ENCODE data around the gene SLC2A9.
"Not testable (repeated sequence)": the region's sequence is repeated elsewhere in the genome, so short reads cannot be mapped to it uniquely, and the experiment has no call there.

SLC2A9 gene

GRCh38 chr4:9913846-9914245 lies 107.5 kb downstream of the SLC2A9 start:
- H3K4me3 ChIP-seq, result no peak overlapping the region
- H3K27ac ChIP-seq, result no peak overlapping the region

GRCh38 chr4:9906996-9907395 lies 114.3 kb downstream of the SLC2A9 start:
- Histone ChIP-seq H3K4me3 (no peak overlapping the region), H3K27ac (no peak overlapping the region)

- Histone ChIP-seq H3K4me3 (no peak overlapping the region), H3K27ac (no peak overlapping the region)
Measured at GRCh38 chr4:9904976-9905587, 116.2 kb downstream of the SLC2A9 start.

- Histone ChIP-seq H3K4me3 (no peak overlapping the region), H3K27ac (no peak overlapping the region)
Measured at GRCh38 chr4:9903317-9903716, 118.0 kb downstream of the SLC2A9 start.

- H3K4me3 ChIP-seq, result no peak overlapping the region
Measured at GRCh38 chr4:9901257-9901656, 120.0 kb downstream of the SLC2A9 start.

GRCh38 chr4:9900633-9901032 lies 120.7 kb downstream of the SLC2A9 start:
- H3K27ac ChIP-seq, H3K4me3 ChIP-seq: not testable (repeated sequence)

More at GRCh38 chr4:9901257-9901656, 120.0 kb downstream of the SLC2A9 start:
- H3K27ac ChIP-seq, result no peak overlapping the region

- Histone ChIP-seq H3K4me3 (no peak overlapping the region), H3K27ac (no peak overlapping the region)
Measured at GRCh38 chr4:9899306-9900055, 121.8 kb downstream of the SLC2A9 start.

GRCh38 chr4:9898596-9899305 lies 122.5 kb downstream of the SLC2A9 start:
- Histone ChIP-seq H3K27ac (no peak overlapping the region), H3K4me3 (no peak overlapping the region)

GRCh38 chr4:9895333-9895705 lies 126.0 kb downstream of the SLC2A9 start:
- no peak overlapping the region for H3K27ac ChIP-seq
- H3K4me3 ChIP-seq, result no peak overlapping the region

- H3K4me3 ChIP-seq, result no peak overlapping the region
- no peak overlapping the region for H3K27ac ChIP-seq
Measured at GRCh38 chr4:9894644-9895332, 126.5 kb downstream of the SLC2A9 start.

- H3K27ac ChIP-seq, result no peak overlapping the region
- H3K4me3 ChIP-seq, result no peak overlapping the region
Measured at GRCh38 chr4:9893329-9894108, 127.8 kb downstream of the SLC2A9 start.

GRCh38 chr4:9891740-9892139 lies 129.6 kb downstream of the SLC2A9 start:
- no peak overlapping the region for H3K4me3 ChIP-seq
- H3K27ac ChIP-seq, result no peak overlapping the region

- no peak overlapping the region for H3K4me3 ChIP-seq
- no peak overlapping the region for H3K27ac ChIP-seq
Measured at GRCh38 chr4:9891056-9891455, 130.2 kb downstream of the SLC2A9 start.

GRCh38 chr4:9889306-9889705 lies 132.0 kb downstream of the SLC2A9 start:
- Histone ChIP-seq H3K27ac (no peak overlapping the region), H3K4me3 (no peak overlapping the region)

GRCh38 chr4:9885958-9886357 lies 135.3 kb downstream of the SLC2A9 start:
- no peak overlapping the region for H3K4me3 ChIP-seq

GRCh38 chr4:9880406-9881197 lies 140.7 kb downstream of the SLC2A9 start:
- H3K27ac ChIP-seq, result peak overlapping the region in 1 of 21 experiments; percentile 45
- H3K4me3 ChIP-seq, result no peak overlapping the region

More at GRCh38 chr4:9885958-9886357, 135.3 kb downstream of the SLC2A9 start:
- H3K27ac ChIP-seq, result no peak overlapping the region

- H3K4me3 ChIP-seq, result no peak overlapping the region
- no peak overlapping the region for H3K27ac ChIP-seq
Measured at GRCh38 chr4:9877123-9877522, 144.2 kb downstream of the SLC2A9 start.

- H3K27ac ChIP-seq, result no peak overlapping the region
- H3K4me3 ChIP-seq, result no peak overlapping the region
Measured at GRCh38 chr4:9875516-9875915, 145.8 kb downstream of the SLC2A9 start.

- H3K27ac ChIP-seq, result no peak overlapping the region
- H3K4me3 ChIP-seq, result no peak overlapping the region
Measured at GRCh38 chr4:9874385-9874784, 146.9 kb downstream of the SLC2A9 start.

All from skin epidermis (tissue), 12 donors.